HPDE6-E6E7 (cell line): Measurements from ENCODE around the gene LRMDA.

Experiments used
- DNase-seq: peaks from one replicate; pipeline ENCODE4 v3.0.0; 2011; ENCODE audit warnings: missing footprints; ENCODE audit errors: extremely low spot score

The LRMDA gene

DNA sequence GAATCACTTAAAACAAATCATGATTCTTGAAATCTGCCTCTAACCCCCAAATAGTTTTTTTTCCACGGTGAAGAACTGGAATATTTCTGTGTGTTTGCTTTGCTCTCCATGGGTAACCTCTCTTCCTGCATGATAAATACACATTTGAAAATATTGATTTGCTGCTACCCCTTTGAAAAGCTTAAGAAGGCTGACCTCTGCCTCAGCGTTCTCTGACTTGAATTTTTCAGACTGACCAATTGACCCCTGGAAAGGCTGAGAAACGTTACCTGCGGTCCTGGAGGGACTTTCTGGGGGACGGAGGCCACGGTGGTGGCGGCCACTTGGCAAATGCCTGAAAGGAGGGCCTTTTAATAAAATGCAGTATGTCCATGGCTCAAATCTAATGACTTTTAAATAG is 520.2 kb downstream of the LRMDA start:
- DNase-seq: no peak

DNA sequence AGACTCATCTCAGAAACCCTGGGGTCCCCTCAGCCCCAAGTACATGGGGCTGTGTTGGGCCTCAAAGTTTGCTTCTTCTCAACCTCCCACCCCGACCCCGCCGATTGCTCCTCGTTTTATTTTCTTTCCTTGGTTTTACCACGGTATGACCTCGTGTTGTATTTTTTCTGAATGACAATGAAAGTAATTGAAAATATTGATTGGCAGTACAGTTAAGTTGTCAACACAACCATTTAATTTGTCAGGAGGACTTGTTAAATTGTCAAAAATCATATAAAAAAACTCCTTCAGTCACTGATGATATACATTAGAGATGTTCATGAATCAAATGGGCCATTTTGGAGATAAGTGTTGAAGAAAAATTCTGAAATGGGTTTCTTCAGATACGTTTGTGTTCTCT is 520.7 kb downstream of the LRMDA start:
- DNase-seq: no peak

DNA sequence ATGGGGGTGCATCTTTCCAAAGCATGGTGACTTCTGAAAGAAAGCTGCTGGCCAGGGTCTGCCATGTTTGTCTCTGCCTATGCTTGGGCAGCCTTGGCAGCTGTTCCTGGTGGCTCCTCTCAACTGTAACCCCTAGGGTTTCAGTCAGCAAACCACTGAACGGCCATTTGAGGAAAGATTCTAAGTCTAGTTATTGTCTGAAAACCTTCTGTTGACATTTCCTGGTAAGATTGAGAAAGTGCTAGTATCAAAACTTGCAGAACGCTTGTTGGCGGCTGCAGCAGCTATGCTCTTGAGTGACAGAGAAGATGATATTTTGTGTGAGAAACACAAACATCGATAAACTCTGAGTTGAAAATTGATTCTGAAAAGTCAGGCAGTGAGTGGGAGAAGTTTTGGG is 523.1 kb downstream of the LRMDA start:
- DNase-seq: no peak

DNA sequence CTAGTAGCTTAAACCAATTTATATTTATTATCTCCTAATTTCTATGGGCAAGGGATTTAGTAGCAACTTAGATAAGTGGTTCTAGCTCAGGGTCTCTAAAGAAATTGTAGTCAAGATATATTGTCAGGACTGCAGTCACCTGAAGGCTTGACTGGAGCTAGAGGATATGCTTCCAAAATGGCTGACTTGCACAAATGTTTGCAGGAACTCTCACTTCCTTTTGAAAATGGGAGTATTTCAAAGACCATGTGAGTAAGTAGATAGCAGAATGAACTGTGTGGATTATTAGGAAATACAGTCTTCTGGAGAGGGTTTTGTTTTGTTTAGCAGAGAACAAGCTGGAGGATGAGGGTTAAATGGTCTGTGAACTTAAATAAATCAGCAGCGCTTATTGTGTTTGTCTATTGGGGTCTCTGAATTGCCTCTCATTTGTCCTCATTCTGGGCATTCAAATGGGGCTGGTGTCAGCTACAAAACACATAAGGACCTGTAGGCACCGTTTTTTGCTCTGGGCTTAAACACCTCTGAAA is 524.6 kb downstream of the LRMDA start:
- DNase-seq: no peak

DNA sequence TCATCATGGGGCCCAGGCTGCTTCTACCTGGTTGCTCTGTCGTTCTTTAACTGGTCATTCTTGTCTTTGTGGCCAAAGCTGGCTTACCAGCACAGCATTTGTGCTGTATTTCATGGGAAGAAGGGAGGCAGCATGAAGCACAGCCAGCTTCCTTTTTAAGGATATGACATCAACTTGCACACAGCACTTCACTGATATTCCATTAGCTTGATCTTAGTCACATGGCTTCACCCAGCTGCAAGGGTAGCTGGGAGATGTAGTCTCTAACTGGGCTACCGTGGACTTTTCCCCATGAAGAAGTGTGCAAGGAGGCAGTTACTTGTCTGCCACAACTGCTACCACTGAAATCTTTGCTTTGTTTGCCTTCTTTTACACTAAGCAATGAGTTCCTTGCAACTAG is 525.2 kb downstream of the LRMDA start:
- no peak for DNase-seq

DNA sequence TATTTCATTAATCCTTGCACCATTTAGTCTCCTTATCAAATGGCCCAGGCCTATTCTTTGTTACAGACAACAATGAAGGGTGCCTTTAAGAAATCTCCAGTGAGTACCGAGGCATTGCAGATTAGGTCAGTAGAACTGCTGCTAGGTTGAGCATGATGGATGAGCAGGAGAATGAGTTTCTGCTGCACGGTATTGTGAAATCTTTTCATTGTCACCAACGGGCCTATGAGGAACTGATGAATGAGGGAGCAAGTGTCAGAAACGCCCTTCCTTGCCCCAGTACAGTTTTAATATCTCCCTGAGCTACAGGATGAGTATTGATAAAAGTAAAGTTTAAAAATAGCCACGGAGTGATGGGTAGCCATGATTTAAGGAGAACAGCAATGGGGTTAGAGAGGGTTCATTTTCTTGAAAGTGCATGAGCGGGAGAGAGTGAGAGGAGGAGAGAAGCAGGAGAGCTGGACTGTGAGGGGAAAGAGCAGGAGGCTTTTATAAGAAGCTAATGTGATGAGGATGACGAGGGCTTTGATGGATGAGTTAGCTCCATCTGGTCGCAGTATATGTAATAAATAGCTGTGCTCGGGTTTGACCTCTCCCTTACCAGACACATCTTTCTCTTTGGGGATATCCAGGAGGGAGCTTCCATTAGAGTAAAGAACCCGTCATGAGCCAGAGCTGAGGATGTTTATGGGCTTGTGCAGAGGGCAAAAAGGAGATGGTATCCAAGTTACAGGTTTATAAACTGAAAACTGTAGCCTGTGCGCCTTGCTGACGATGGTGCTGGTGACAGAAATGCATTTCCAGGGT is 526.1 kb downstream of the LRMDA start:
- no peak for DNase-seq

DNA sequence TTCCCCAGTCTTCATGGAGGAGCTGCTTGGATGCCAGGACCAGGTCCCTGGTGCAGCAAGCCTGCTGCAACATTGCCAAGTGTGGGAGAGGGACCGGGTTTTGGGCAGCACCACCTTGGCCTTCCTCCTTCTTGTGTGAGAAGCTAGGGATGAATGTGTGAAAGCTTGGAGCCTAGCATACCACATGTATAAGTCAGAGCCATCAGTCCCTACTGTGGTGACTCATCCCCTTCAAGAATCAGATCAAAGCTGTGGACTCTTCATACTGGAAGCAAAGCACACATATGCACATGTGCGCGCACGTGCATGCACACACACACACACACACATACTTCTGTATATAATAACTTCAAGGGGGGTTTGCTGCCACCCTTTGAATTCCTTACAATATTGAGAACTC is 527.8 kb downstream of the LRMDA start:
- no peak for DNase-seq

DNA sequence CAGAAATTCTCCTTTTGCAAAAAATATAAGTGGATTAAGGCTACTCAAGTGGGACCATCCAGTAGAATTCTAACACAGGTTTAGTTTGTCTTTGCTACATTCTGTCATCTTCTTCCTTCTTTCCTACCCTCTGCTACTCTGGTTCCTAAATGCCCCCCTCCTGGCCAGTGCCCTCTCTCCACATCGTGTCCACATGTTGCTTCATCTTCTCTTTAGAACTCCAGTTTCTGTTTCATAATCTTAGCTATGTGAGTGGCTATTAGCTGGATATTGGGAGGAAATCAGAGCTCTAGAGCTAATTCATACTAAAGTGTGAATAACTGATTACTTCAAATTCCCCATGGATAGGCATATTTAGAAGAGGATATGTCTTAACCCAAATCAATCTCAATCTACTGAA is 528.5 kb downstream of the LRMDA start:
- DNase-seq: no peak

DNA sequence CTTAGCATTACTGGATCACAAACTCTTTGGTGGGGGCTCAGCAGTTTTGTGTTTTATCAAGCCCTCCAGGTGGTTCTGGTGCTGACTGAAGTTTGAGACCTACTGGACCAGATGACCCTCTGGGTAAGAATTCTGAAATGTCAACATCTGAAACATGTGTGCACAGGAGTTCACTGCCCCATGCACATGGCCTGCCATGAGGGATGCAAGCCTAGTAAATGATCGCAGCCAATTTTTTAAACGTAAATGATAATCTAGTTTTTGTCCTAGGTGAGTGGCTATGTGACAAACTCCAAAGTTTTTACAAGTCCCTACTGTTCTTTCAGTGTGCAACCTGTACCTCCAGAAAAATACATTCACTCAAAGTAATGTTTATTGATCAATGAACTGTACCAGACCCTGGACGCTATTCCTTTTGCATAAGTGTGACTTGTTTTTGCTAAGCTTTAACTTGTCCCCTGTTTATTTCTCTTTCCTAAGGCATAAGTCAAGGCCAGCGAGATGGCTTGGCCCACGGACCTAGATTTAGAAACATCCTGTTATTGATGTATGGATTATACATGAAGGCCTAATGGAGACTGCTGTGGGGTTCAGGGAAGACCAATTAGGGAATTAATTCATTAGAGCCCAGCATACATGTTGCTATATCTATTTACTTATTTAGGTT is 531.1 kb downstream of the LRMDA start:
- DNase-seq: no peak

DNA sequence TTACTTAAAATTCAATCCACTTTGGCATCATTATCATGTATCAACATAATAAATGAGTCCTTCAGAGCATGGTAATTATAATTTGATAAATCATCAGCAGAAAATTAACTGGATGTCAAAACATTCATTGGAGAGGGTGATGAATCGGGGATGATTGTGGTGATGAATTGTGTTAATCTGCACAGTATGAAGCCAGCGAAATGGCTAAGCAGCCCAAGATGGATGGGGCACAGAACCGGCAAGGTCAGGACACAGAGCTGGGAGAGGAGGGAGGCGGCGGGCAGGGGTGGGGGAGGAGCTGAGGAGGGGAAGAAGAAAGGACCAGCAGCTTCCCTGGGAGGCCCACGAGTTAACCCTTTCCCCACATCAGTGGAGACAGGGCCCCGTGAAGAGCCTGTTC is 536.1 kb downstream of the LRMDA start:
- no peak for DNase-seq

DNA sequence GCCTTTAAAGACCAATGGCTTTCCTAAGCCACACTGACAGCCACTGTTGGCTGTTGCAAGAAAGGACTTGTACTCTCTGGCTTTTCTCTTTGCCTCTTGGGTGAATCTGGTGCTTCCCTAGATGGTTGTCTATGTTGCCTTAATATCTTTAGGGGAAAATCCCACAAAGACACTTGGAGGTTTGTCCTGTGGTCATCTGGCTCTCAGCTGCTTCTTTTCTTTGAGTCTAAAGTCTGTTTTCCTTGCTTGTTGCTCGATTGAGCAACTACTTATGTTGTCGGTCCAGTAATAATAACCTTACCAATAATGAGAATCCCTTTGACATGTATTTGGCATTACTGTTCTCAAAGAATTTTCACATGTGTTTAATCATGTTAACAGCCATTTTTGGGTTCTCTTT is 537.6 kb downstream of the LRMDA start:
- DNase-seq: no peak

DNA sequence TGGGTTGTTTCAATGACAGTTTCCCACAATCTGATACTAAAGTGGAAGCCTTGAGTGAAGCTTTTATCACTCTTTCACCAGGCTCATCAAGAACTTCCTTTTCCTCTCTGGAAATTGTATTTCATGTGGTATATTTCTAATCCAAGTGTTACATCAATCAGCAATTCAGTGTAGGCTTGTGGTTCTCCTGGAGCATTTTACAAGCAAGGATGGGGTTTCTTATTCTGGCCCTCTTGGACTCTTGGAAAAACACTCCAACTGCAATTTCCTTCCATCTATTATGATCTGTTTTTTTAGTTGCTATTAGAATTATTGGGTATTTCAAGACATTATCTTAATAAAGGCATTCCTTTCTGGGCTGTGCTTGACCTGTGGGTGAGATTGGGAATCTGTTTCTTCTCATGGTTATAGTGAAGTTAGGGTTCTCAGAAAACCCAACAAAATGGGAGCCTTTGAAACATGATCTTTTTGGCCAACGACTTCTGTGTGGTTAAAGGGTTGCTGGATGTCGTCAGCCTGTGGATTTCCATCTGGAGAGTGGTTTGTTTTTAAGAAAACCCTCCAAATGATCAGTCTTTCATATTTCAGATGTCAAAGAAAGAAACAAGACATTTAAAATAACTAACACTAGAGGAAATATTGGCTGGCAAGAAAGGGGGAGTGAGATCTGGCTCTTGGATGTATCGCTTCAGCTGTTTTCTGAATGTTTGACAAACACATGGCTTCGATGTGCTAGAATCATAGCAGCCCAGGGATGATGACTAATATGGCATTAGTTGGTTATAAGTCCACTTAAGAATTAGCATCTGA is 540.2 kb downstream of the LRMDA start:
- no peak for DNase-seq

DNA sequence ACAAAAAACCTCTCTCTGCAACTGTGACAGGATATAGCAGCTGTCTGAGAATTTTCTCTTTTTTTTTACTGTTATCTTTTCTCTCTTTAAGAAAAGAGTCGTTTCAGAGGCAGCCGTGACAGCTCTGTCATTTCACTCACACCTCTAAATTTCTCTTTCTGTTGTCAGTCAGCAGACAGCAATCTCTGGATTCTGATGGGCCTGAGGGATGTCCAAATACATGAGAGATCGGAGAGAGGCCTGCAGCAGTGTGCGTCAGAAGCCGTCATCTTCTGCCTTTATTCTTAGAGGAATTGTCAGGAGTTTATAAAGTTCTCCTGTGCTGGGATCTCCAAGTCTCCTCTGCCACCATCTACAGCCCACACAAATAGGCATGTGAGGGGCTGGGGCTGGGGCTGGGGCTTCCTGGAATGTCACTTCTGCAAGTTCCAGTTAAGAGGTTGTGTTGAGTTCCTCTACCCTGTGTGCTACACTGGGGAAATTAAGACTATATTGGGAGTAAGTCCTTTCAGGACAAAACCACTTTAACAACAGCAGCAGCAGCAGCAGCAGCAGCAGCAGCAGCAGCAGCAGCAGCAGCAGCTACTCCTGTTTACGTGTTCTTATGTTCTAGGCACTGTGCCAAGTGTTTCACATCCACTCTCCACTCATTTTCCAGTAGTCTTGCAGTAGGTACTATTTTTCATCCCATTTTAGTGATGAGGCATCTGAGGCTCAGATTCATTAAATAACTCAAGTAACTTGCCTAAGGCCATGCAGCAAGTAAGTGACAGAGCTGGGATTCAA is 541.3 kb downstream of the LRMDA start:
- no peak for DNase-seq

DNA sequence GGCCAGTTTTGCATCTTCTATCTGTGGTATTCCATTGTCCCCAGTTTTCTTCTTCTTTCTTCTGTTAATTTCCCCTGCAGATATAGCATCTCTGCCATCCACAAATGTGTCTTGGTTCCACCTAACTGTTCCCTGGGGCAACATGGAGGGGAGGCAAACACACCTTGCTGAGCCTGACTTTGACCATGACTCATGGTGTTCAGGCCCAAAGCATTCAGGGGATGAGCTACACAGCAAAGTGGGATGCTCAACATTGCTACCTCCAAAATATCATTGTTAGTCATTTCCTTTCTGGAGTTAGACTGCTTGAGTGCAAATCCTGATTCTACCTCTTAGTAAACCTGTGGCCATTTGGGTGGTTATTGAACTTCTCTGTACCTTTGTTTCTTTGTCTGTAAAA is 542.7 kb downstream of the LRMDA start:
- DNase-seq: no peak

DNA sequence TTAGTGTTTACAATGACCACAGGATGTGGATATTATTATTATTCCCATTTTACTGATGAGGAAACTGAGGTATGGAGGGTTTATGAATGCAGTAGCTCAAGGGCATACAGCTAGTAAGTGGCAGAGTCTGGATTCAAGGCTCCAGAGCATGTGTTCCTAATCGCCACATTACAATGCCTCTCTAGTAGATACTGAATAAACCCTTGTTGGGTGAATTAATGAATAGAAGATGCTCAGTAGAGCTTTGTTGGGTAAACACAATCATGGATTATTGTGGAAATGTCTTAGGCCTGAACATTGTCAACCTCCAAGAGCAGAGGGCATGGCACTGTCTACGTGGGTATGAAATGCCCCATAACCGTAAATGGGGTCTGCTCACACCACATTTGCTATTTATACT is 545.3 kb downstream of the LRMDA start:
- no peak for DNase-seq

DNA sequence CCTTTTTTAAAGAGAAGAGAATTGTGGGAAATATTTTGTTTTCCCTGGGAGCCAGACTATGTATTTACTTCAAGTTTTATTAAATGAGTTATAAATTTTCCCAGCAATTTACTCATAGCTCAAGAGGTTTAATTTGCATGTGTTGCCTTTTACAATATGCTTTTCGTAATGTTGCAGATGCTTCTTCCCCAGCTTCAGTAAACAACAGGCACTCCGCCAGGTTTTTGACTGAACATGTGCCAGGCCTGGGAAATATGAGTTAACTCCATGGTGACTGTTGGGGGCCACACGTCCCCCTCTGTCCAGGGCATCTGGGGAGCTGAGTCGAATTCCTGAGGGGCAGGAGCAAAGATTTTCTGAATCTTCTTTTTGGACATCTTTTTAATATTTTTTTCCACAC is 545.7 kb downstream of the LRMDA start:
- DNase-seq: no peak

DNA sequence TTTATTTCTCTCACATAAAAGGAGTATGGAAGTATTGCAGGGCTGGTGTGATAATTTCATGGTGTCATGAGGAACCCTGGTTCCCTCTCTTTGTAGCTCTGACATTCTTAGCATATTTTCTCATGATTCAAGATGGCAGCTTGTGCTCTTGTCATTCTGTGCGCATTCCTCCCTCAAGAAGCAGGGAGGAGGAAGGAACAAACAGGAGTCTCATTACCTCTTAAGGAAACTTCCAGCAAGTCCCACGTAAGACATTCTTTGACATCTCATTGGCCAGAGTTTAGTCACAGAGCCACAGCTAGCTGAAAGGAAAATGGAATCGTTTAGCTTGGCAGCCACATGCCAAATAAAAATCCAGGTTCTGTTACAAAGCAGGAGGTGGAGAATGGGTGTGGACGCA is 546.8 kb downstream of the LRMDA start:
- DNase-seq: no peak

DNA sequence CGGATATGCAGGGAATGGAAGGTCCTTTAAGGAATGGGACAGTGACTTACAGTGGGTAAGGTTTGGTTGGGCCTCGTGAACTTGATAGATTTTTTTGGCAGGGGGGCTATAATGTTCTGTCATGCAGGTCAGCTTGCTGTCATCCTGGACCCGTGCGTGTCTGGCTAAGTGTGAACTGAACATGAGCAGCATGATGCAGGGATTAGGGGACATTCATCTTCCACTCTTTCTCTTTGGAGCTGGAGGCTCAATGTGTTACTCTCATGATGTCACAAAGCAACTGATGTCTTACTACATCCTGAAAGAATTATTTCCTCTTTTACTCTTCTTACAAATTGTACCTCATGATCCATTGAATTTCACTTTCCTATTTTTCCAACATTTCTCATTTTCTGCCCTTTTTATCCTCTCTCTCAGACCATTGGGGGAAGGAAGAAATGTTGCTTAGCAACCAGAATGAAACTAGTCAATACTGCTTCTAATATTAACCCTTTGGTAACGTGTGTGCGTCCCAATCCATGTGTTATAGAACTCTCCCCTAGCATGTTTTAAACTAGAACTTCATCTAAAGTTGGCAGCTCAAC is 549.1 kb downstream of the LRMDA start:
- no peak for DNase-seq

DNA sequence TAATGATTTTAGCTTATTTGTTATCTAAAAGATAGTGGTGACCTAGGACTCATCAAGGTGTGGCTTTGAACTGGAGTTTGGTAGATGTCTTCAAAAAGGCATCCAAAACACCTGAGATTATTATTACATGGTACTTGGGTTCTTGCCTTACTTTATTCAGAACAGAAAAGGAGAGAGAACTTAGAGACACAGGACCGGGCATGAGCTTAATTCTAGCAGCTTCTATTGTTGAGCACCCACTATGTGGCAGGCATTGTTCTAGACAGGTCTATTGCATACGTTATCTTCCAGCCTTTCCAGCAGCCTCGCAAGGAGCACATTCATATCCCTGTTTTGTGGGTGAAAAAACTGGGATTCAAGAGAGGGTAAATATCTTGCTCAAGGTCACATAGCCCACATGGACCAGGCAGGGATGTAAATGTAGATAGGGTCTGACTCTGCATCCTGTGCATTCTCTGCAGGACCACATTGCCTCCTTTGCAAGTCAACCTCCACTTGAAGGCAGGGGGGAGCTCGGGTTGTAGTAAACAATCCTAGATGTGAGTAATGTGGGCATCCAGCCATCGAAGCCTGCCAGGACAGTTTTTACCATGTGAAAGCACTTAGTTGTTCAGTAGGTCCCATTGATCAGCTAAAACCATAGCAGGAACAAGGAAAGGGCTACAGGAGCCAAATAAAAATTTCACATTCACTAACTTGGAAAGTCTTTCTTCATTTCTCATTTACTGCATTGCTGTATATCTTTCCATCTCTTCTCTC is 551.4 kb downstream of the LRMDA start:
- no peak for DNase-seq

DNA sequence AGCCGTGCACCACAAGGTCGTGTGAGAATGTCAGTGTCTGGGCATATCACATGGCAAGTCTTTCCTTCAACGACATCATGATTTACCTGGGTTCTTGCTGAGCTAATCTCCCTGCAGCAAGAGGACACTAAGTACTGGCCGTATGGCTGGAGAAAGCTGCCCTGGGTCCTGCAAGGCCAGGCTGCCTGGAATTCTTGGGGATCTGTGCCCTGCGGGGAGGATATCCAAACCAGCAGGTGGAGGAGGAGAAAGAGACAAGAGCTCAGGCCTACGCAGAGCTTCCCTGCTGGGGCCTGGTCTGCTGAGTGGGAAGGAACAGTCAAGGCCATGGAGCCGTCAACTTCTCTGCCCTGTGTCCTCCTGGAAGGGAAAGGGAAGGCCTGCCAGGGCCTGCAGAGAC is 552.6 kb downstream of the LRMDA start:
- DNase-seq: no peak

DNA sequence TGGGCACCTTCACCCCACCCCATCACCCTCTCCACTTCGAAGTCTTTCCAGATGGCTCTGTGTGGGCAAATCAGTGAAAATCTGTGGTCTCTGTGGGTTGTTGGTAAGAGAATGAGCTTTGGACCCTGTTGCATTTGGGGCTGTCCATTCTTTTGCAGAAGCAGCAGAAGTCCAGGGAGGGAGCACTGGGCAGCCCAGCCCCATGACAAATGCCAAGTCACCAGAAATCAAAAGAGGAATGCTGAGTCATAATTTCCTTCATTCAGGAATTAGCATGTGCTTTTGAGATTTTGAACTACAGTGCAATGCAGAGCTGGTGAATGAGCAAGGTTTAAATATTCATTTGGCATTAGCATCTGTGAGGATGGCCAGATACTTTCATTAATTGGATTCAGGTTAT is 556.2 kb downstream of the LRMDA start:
- DNase-seq: no peak
